Smooth muscle cell of trachea (primary cell): ENCODE results near the gene TNFRSF4. TPM values are rescaled to one million over a fixed set of nuclear protein-coding genes. Genes with fewer than 3 reads are reported as not detected.

Source experiments
- total RNA-seq: library from RNA; depleted of rRNA; stranded (reverse); fragments of >200 nt; gene quantifications from 2 replicates; pipeline ENCODE4 v1.2.1, GENCODE V29; 2014

TNFRSF4 gene
- under 0.01 and 0.17 TPM in 2 replicates for total RNA-seq

DNA sequence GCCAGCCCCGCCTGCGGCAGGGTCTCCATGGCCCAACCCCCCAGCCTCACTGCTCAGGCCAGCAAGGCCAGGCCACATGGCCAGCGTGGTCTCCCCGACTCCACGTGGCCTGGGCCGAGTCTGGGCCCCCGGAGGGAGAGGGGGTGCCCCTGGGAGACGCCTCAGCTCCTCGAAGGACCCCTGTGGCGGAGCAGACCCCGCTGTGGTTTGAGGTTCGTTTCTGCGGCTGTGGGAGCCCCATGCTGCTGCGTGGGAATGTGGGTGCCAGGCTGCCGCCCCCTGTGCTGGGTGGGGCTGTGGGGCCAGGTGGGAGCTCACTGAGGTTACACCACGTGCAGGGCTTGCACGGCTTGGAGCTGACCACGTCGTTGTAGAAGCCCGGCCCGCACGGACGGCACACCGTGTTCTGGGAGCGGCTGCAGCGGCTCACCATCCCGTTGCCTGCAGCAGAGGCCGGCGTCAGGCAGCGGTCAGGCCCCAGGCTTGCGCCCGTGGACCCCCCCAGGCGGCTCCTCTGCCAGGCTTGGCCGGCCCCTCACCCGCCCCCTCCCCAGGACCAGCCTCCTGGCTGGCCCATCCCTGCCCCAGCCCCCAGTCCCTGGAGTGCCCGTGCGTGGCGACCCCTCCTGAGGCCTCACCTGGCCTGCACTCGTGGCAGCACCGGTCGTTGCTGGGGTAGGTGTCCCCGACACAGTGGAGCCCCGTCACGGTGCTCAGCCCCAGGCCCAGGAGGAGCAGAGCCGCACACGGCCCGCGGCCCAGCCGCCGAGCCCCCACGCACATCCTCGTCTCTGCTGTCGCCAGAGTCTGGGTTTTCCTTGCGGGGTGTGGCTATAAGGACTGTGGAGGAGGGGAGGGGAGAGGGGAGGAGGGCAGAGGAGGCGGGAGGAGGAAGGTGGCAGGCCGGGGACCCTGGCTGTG, at the start of gene TNFRSF4:
TNFRSF4 (minus strand) TSS at position 809 of the 921 bp plus-strand sequence; CDS start at position 783, 26 bp downstream.

DNA sequence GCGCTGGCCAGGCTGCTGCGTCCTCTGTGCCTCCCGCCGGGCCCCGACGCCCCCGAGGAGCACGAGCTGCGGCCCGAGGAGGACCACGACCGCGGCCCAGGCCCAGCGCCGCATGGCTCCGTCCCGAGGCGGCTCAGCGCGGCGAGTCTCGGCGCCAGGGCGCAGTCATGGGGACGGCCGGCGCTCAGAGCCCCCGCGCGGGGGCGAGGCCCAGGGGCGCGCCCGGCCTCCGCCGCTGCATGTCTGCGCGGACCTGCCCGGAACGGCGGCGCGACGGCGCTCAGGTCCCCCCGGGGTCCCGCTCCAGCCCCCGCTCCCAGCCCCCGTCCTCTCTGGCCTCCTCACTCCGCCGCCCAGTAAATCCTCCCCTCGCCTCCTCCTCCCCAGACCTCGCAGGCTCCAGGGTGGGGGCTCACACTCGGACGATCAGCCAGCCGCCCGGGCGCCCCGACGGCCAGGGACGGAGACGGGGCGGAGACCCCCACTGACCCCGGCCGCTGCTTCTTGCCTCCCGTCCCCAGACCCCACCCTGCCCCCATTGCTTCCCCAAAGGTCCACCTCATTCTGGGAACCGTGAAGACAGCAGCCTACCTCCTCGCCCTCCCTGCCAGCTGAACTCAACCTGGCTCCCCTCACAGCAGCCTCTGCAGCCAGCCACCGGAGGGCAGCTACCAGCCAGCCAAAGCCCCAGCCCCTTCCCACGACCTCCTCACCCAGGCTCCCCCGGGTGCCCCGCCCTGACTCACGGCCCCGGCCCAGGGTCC, 32.8 kb upstream of the TNFRSF4 start, which contains the start of gene C1QTNF12:
C1QTNF12 (minus strand) TSS at position 146 of the 764 bp plus-strand sequence; CDS start at position 114, 32 bp downstream.

DNA sequence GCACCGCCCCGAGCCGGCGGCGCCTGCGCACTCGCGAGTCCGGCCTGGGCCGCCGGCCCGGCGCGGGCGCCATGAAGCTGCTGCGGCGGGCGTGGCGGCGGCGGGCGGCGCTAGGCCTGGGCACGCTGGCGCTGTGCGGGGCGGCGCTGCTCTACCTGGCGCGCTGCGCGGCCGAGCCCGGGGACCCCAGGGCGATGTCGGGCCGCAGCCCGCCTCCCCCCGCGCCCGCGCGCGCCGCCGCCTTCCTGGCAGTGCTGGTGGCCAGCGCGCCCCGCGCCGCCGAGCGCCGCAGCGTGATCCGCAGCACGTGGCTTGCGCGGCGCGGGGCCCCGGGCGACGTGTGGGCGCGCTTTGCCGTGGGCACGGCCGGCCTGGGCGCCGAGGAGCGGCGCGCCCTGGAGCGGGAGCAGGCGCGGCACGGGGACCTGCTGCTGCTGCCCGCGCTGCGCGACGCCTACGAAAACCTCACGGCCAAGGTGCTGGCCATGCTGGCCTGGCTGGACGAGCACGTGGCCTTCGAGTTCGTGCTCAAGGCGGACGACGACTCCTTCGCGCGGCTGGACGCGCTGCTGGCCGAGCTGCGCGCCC, 18.3 kb upstream of the TNFRSF4 start, which contains the start of gene B3GALT6:
B3GALT6 (plus strand) TSS at position 30 of the 588 bp plus-strand sequence; CDS start at position 72, 42 bp downstream.

DNA sequence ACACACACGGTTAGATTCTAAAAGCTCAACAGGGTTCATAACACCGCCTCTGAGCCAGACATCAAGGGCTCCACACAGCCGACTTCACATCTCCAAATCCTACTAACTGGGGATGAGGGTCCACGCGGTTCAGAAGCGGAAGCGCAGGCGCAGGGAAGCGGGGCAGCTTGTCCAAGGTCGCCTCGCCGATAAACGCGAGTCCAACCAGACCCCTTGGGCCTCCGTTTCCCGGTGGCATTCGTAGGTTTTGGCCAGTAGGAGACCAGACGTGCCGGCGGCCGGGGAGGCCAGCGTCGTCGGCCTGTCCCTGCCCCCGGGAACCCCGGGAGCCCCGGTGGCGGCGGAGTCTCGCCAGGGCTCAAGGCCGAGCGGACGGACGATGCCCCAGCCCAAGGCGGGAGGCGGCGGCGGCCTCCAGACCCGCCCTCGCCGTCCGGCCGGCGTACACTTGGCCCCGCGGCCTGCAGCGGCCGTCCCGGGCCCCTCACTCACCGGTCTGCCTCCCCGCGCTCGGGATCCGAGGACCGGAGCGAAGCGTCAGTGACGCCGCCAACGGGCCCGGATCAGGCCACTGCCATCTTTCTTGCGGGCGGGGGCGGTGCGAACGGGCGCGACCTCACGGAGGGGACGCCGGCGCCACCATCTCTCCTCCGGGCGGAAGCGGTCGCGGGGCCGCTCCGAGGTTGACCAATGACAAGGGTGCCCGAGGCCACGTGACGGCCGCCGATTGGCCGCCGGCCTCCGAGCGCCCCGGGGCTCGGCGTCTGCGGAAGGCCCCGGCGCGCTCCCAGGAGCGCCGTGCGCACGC, 17.7 kb upstream of the TNFRSF4 start, which contains the start of gene SDF4:
SDF4 (minus strand) TSS at position 602 of the 808 bp plus-strand sequence. CDS start 3,229 bp downstream, outside the sequence.

DNA sequence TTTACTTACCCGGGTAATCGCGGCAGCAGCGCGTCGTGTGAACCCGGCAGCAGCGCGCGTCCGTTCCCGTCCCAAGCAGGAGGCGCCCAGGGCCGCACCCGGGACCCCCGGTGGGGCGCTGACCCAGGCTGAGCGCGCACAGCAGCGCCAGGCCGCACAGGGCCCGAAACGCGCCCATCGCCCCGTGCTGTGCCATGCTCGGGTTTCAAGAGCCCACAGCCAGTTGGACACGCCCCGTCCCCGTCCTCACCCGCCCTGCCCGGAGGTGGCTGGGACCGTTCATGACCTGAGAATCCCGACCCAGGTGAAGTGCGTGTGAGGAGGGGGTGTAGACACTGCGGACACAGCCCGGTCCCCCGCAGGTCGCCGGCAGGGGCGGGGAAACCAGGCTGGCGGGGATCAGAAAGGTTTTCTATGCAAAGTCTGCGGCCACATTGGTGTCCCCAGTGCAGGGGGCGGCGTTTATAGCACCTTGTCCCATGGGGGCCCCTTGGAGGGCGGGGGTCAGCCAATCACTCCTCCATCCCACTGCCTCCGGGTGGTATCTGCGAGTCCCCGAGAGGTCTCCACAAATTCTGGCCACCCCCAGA, 7.5 kb downstream of the TNFRSF4 start, which contains the start of gene TNFRSF18:
TNFRSF18 (minus strand) TSS at position 217 of the 590 bp plus-strand sequence; CDS start at position 196, 21 bp downstream.

DNA sequence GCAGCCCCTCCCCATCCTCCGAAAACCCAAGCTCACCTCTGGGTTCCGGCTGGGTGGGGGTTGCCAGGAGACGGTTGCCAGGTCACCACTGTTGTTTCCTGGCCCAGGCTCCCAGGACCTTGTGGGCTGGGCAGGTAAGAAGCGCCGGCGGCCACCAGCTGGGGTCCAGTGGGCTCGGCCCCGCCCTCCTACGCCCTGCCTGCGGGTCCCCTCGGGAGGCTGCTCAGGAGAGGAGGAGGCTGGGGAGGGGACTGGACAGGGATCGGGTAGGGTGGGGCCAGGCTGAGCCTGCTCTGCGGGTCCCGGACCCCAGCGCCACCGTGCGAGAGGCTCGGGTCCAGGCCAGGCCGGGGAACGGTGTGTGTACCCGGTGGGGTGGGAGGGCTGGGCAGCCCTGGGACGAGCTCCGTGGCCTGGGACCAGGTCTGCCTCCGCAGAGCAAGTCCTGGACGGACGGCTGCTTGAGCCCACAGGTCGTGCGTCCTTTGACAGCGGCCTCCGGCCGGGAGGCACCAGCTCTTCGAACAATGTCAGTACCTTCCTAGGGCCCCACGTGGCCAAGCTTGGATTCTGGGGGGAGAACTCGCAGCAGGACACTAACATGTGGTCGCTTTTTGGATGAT, 40.0 kb downstream of the TNFRSF4 start, which contains the start of gene TTLL10:
TTLL10 (plus strand) TSS at position 88 of the 623 bp plus-strand sequence. CDS start 5,336 bp downstream, outside the sequence.

Other genes with a start within 250 kb of the TNFRSF4 start
- gene PLEKHN1, start 247.7 kb downstream of the TNFRSF4 start, total RNA-seq = 0.33 and 0.58 TPM in 2 replicates
- under 0.01 TPM in 1 of 2 replicates, not detected in the other for gene PERM1, start 232.1 kb downstream of the TNFRSF4 start, total RNA-seq
- gene HES4, start 214.1 kb downstream of the TNFRSF4 start, total RNA-seq = 0.15 and 4.3 TPM in 2 replicates
- gene ISG15, start 200.7 kb downstream of the TNFRSF4 start, total RNA-seq = 61.4 and 78.4 TPM in 2 replicates
- 36.4 and 97.3 TPM in 2 replicates for gene AGRN, start 194.0 kb downstream of the TNFRSF4 start, total RNA-seq
- gene RNF223, start 139.8 kb downstream of the TNFRSF4 start, total RNA-seq = 0.15 TPM in 1 of 2 replicates, not detected in the other
- gene C1orf159, start 98.1 kb downstream of the TNFRSF4 start, total RNA-seq = 5.0 and 5.4 TPM in 2 replicates
- not detected in 2 replicates for gene TTLL10, start 40.3 kb downstream of the TNFRSF4 start, total RNA-seq
- gene TNFRSF18, start 7.6 kb downstream of the TNFRSF4 start, total RNA-seq = 0.33 and 0.44 TPM in 2 replicates
- 137 and 202 TPM in 2 replicates for gene SDF4, start 17.8 kb upstream of the TNFRSF4 start, total RNA-seq
- gene B3GALT6, start 18.1 kb upstream of the TNFRSF4 start, total RNA-seq = 25.5 and 38.4 TPM in 2 replicates
- gene C1QTNF12, start 32.6 kb upstream of the TNFRSF4 start, total RNA-seq = 2.5 and 5.1 TPM in 2 replicates
- 48.3 and 110 TPM in 2 replicates for gene UBE2J2, start 59.7 kb upstream of the TNFRSF4 start, total RNA-seq
- 2.5 and 4.3 TPM in 2 replicates for gene SCNN1D, start 66.3 kb upstream of the TNFRSF4 start, total RNA-seq
- gene ACAP3, start 93.8 kb upstream of the TNFRSF4 start, total RNA-seq = 74.6 and 80.6 TPM in 2 replicates
- 18.2 and 30.3 TPM in 2 replicates for gene PUSL1, start 94.4 kb upstream of the TNFRSF4 start, total RNA-seq
- gene INTS11, start 110.5 kb upstream of the TNFRSF4 start, total RNA-seq = 62.8 and 67.6 TPM in 2 replicates
- gene CPTP, start 110.6 kb upstream of the TNFRSF4 start, total RNA-seq = 8.9 and 22.3 TPM in 2 replicates
- gene TAS1R3, start 117.1 kb upstream of the TNFRSF4 start, total RNA-seq = 0.15 and 0.50 TPM in 2 replicates
- 81.9 and 138 TPM in 2 replicates for gene DVL1, start 135.3 kb upstream of the TNFRSF4 start, total RNA-seq
- gene MXRA8, start 144.4 kb upstream of the TNFRSF4 start, total RNA-seq = 534 and 638 TPM in 2 replicates
- gene AURKAIP1, start 161.1 kb upstream of the TNFRSF4 start, total RNA-seq = 109 and 137 TPM in 2 replicates
- gene CCNL2, start 185.2 kb upstream of the TNFRSF4 start, total RNA-seq = 140 and 163 TPM in 2 replicates
- 63.5 and 109 TPM in 2 replicates for gene MRPL20, start 193.1 kb upstream of the TNFRSF4 start, total RNA-seq
- 2.8 and 4.2 TPM in 2 replicates for gene ANKRD65, start 207.1 kb upstream of the TNFRSF4 start, total RNA-seq
- gene VWA1, start 221.5 kb upstream of the TNFRSF4 start, total RNA-seq = 5.2 and 9.6 TPM in 2 replicates
- gene ATAD3C, start 235.5 kb upstream of the TNFRSF4 start, total RNA-seq = under 0.01 TPM in 1 of 2 replicates, not detected in the other